NCI-H128 (cell line): ENCODE measurements around the gene CCDC97.

Experiments
- DNase-seq: peaks from one replicate; lab custom pipeline; 2025; ENCODE audit not compliant: unreplicated experiment; lab: John Stamatoyannopoulos, UW

Gene CCDC97

GRCh38 chr19:41297628-41298347, 12.2 kb upstream of the CCDC97 start:
- DNase-seq: no peak

- DNase-seq: no peak
Observed at GRCh38 chr19:41298348-41298964, 11.5 kb upstream of the CCDC97 start.

- no peak for DNase-seq
Observed at GRCh38 chr19:41299046-41299754, 10.8 kb upstream of the CCDC97 start.

GRCh38 chr19:41299755-41300089, 10.2 kb upstream of the CCDC97 start:
- DNase-seq: no peak

GRCh38 chr19:41300555-41300954, 9.4 kb upstream of the CCDC97 start:
- DNase-seq: no peak

- no peak for DNase-seq
Observed at GRCh38 chr19:41302624-41303351, 7.2 kb upstream of the CCDC97 start.

GRCh38 chr19:41303954-41304353, 6.0 kb upstream of the CCDC97 start:
- DNase-seq: no peak

- no peak for DNase-seq
Observed at GRCh38 chr19:41304706-41305483, 5.1 kb upstream of the CCDC97 start.

- DNase-seq: no peak
Observed at GRCh38 chr19:41305927-41306793, 3.8 kb upstream of the CCDC97 start.

GRCh38 chr19:41307090-41307875, 2.7 kb upstream of the CCDC97 start:
- no peak for DNase-seq

GRCh38 chr19:41307954-41308449, 2.0 kb upstream of the CCDC97 start:
- no peak for DNase-seq

GRCh38 chr19:41308450-41309179, 1.4 kb upstream of the CCDC97 start:
- DNase-seq: peak; percentile 89

- no peak for DNase-seq
Observed at GRCh38 chr19:41309180-41310032, 566 bp upstream of the CCDC97 start.

GRCh38 chr19:41311072-41311471, 1.1 kb downstream of the CCDC97 start:
- no peak for DNase-seq

GRCh38 chr19:41311613-41312012, 1.6 kb downstream of the CCDC97 start:
- no peak for DNase-seq

- DNase-seq: no peak
Observed at GRCh38 chr19:41316306-41316920, 6.4 kb downstream of the CCDC97 start.
